ENCODE measurements around the gene PDCL2.

PDCL2 gene

DNA sequence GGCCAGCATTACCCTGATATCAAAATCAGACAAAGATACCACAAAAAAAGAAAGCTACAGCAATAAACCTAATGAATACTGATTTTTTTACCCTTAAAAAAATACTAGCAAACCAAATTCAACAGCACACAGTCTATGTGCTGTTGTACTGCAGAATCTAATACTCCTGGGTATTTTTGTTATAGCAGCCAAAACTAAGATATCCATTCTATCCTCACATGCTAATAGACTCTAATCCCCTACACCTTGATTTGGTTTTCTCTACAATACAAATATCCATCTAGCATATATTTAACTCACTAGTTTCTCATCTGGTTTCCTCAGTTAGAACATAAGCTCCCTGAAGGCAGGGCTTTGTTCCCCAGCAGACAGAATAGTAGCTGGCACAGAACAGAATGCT, 57.7 kb downstream of the PDCL2 start:
- DNase-seq = no peak

- DNase-seq = peak in 3 of 4 experiments; percentile 18 to 66 (median 65)
These were observed 61.4 kb downstream of the PDCL2 start for GRCh38 chr4:55530691-55531090.

DNA sequence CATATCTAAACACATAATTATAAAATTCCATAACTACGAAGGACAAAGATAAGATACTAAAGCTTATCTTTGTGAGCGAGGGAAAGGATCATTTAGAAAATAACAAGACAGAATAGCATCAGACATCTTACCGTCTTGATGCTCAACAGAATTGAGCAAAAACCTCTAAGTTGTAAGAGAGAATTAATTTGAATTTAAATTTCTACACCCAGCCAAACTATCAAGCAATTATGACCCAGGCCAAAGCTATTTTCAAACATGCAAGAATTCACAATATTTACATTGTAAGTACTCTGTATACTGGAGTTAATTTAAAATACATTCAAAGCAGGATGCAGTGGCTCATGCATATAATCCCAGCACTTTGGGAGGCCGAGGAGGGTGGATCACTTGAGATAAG, 61.9 kb downstream of the PDCL2 start:
- DNase-seq = no peak

- DNase-seq = no peak
These were observed 63.6 kb downstream of the PDCL2 start for GRCh38 chr4:55528491-55528890.

DNA sequence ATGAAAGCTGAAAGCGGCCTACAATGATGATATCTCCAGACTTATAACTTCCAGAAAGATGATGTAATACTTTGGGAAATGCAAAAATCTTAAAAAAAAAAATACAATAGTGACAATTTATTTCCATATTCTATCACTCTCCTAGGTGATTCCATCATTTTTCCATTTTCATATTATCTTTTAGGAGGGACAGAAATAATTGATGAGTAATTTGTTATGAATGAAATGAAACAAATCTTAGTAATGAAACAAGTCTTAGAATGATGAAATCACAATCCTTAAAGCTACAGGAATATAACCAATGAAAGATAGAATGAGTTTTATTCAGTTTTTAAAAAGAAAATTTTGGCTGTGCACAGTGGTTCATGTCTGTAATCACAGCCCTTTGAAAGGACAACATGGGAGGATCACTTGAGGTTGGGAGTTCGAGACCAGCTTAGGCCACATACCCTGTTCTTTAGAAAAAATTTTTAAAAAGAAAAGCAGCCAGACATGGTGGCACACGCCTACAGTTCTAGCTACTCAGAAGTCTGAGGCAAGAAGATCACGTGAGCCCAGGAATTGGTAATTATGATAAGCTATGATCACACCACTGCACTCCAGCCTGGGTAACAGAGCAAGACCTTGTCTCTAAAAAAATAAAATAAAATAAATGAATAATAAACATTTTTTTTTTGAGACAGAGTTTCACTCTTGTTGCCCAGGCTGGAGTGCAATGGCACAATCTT, 67.0 kb downstream of the PDCL2 start:
- peak in 3 of 4 experiments; percentile 4 to 11 (median 10) for DNase-seq

DNA sequence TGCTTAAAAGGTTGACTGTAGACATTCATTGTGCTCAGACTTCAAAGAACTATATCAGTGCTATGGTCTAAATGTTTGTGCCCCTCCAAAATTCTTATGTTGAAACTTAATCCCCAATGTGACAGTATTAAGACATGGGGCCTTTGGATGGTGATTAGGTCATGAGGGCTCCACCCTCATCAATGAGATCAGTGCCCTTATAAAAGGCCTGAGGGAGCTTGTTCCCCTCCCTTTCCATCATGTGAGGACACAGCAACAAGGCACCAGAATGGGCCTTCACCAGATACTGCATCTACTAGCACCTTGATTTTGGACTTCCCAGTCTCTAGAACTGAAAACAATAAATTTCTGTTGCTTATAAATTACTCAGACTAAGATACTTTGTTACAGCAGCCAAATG, 73.6 kb downstream of the PDCL2 start:
- no peak for DNase-seq

- DNase-seq = no peak
These were observed 74.4 kb downstream of the PDCL2 start for GRCh38 chr4:55517526-55518229.

GRCh38 chr4:55512922-55513571, 79.0 kb downstream of the PDCL2 start:
- no peak for DNase-seq

GRCh38 chr4:55512077-55512476, 80.0 kb downstream of the PDCL2 start:
- no peak for DNase-seq

- DNase-seq = no peak
These were observed 81.4 kb downstream of the PDCL2 start for GRCh38 chr4:55510685-55511084.

DNA sequence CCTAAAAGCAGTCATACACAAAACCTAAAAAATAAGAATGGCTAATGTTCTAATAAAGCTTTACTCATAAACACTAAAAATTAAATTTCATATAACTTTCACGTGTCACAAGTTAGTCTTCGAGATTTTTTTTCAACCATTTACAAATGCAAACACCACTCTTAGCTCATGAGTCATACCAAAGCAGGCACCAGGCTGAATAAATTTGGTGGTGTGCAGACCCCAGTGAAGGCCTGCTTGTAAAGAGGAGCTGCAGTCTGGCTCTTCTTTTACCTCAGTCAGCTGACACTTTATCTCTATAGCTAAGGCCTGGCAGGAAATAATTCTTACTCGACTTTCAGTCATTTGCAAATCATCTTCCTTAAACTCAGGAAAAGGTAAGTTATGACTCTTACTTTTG, 82.8 kb downstream of the PDCL2 start:
- no peak for DNase-seq

GRCh38 chr4:55507612-55508011, 84.4 kb downstream of the PDCL2 start:
- DNase-seq = no peak

Data from suppressor macrophage (primary cell).